ENCODE measurements around the gene DEPDC1B. TPM values are rescaled to one million over a fixed set of nuclear protein-coding genes. Genes with fewer than 3 reads are reported as not detected.

The DEPDC1B gene
- total and polyA plus RNA-seq, 3 donors from 2014 or later = 14.5 to 23.6 (median 15.0) TPM

- Histone ChIP-seq H3K4me3 (peak overlapping the region; percentile 53 to 82), H3K27me3 (no peaks in the 10 kb centered on the region), H3K36me3 (ENCODE audit: low read depth, missing control alignments) (no peaks in the 10 kb centered on the region), H3K4me1 (no peaks in the 10 kb centered on the region), H3K9me3 (no peaks in the 10 kb centered on the region), H3K27ac (peak overlapping the region in 1 of 2 donors; percentile 26)
- intact Hi-C loops (cut with DNase I; ENCODE audit: low total_unique reads) = no loop called here
- no peak for DNase-seq
- no peak for TF ChIP-seq POLR2A (IDR thresholded peaks at IDR 0.05)
- TF ChIP-seq CTCF (IDR thresholded peaks at IDR 0.05) = no peak
- 1% methylated on average over 9 of the region's 9 CpGs for WGBS, 2 donors
Observed at GRCh38 chr5:60699288-60699608, 718 bp downstream of the DEPDC1B start.

GRCh38 chr5:60698336-60698735 lies 1.6 kb downstream of the DEPDC1B start:
- no peaks in the 10 kb centered on the region for H3K4me1 ChIP-seq
- no peaks in the 10 kb centered on the region for H3K36me3 ChIP-seq (ENCODE audit: low read depth, missing control alignments)
- intact Hi-C loops (cut with DNase I; ENCODE audit: low total_unique reads) = no loop called here
- no peak for DNase-seq
- H3K27me3 ChIP-seq = no peaks in the 10 kb centered on the region
- H3K9me3 ChIP-seq = no peaks in the 10 kb centered on the region
- no peak for TF ChIP-seq POLR2A (IDR thresholded peaks at IDR 0.05)
- TF ChIP-seq CTCF (IDR thresholded peaks at IDR 0.05) = no peak
- 74 to 75% methylated on average over 7 of the region's 7 CpGs for WGBS, 2 donors
- no peak overlapping the region for H3K4me3 ChIP-seq
- H3K27ac ChIP-seq = no peak overlapping the region

GRCh38 chr5:60690326-60690725 lies 9.6 kb downstream of the DEPDC1B start:
- Histone ChIP-seq H3K36me3 (ENCODE audit: low read depth, missing control alignments) (no peaks in the 10 kb centered on the region), H3K9me3 (no peaks in the 10 kb centered on the region), H3K27me3 (no peaks in the 10 kb centered on the region), H3K27ac (no peak overlapping the region), H3K4me1 (no peaks in the 10 kb centered on the region), H3K4me3 (no peak overlapping the region)
- no peak for DNase-seq
- intact Hi-C loops (cut with DNase I; ENCODE audit: low total_unique reads) = no loop called here
- TF ChIP-seq POLR2A (IDR thresholded peaks at IDR 0.05) (no peak), CTCF (IDR thresholded peaks at IDR 0.05) (no peak)
- WGBS, 2 donors = 84 to 85% methylated on average over 4 of the region's 4 CpGs

GRCh38 chr5:60688980-60689379 lies 11.0 kb downstream of the DEPDC1B start:
- H3K36me3 ChIP-seq (ENCODE audit: low read depth, missing control alignments) = no peaks in the 10 kb centered on the region
- H3K9me3 ChIP-seq = no peaks in the 10 kb centered on the region
- no peaks in the 10 kb centered on the region for H3K4me1 ChIP-seq
- intact Hi-C loops (cut with DNase I; ENCODE audit: low total_unique reads) = no loop called here
- H3K4me3 ChIP-seq = no peak overlapping the region
- H3K27me3 ChIP-seq = no peaks in the 10 kb centered on the region
- no peak overlapping the region for H3K27ac ChIP-seq
- WGBS, 2 donors = 81 to 94% methylated on average over 1 of the region's 1 CpG
- no peak for TF ChIP-seq CTCF (IDR thresholded peaks at IDR 0.05)
- no peak for TF ChIP-seq POLR2A (IDR thresholded peaks at IDR 0.05)
- DNase-seq = no peak

- Histone ChIP-seq H3K27ac (no peak overlapping the region), H3K27me3 (no peaks in the 10 kb centered on the region), H3K4me1 (no peaks in the 10 kb centered on the region), H3K4me3 (no peak overlapping the region), H3K36me3 (ENCODE audit: low read depth, missing control alignments) (no peaks in the 10 kb centered on the region), H3K9me3 (no peaks in the 10 kb centered on the region)
- TF ChIP-seq POLR2A (IDR thresholded peaks at IDR 0.05) = no peak
- TF ChIP-seq CTCF (IDR thresholded peaks at IDR 0.05) = no peak
- WGBS, 2 donors = 58 to 77% methylated on average over 3 of the region's 3 CpGs
- no peak for DNase-seq
- intact Hi-C loops (cut with DNase I; ENCODE audit: low total_unique reads) = no loop called here
Observed at GRCh38 chr5:60687927-60688720, 11.8 kb downstream of the DEPDC1B start.

All from testis (tissue), 3 donors.